H1 (cell line): ENCODE measurements around the gene DYNLRB2. TPM values are rescaled to one million over a fixed set of nuclear protein-coding genes. Genes with fewer than 3 reads are reported as not detected.

Experiments used
- CTCF ChIA-PET: fragments of 300-600 bp; sonication (Branson Sonifier 250); formaldehyde crosslinking; loops from one replicate; lab custom pipeline; 2021; ENCODE audit not compliant: partially characterized antibody; lab: Charles Lee
- POLR2A ChIA-PET: fragments of 300-600 bp; sonication (Branson Sonifier 250); formaldehyde crosslinking; loops from one replicate; lab custom pipeline; 2021; ENCODE audit warnings: inconsistent platforms; ENCODE audit not compliant: partially characterized antibody; lab: Charles Lee
- DNase-seq, 2 experiments: peaks; one replicate each; pipeline versions ENCODE4 v3.0.0 to v3.0.0-alpha.2; 2010 to 2022; ENCODE audit warnings: low spot score in 2 of 2, low read depth in 1 of 2, mixed read lengths in 1 of 2
- FAIRE-seq: peaks from 2 replicates; lab custom pipeline; 2011; peaks lifted over from hg19 to GRCh38; lab: Jason Lieb, UNC
- H2AFZ ChIP-seq: 2 replicates; pipeline ENCODE4 v1.8.1; 2012; ENCODE audit warnings: low read length, inconsistent platforms
- H2AK5ac ChIP-seq: 2 replicates; pipeline ENCODE4 v1.6.1; 2013; ENCODE audit warnings: low read depth, low read length
- H2BK120ac ChIP-seq: replicated peaks from 2 replicates; pipeline ENCODE3; 2013; ENCODE audit warnings: low read depth, low read length, inconsistent platforms
- H2BK12ac ChIP-seq: 2 replicates; pipeline ENCODE4 v1.6.1; 2013; ENCODE audit warnings: low read depth, low read length
- H2BK15ac ChIP-seq: 2 replicates; pipeline ENCODE4 v1.6.1; 2013; ENCODE audit warnings: low read length
- H2BK20ac ChIP-seq: 2 replicates; pipeline ENCODE4 v1.6.1; 2013; ENCODE audit warnings: low read length
- H2BK5ac ChIP-seq: 2 replicates; pipeline ENCODE4 v1.6.1; 2013; ENCODE audit warnings: low read depth, low read length
- H3K14ac ChIP-seq: 2 replicates; pipeline ENCODE4 v1.6.1; 2013; ENCODE audit warnings: inconsistent platforms; ENCODE audit not compliant: insufficient read length
- H3K18ac ChIP-seq: 2 replicates; pipeline ENCODE4 v1.6.1; 2013; ENCODE audit warnings: low read length; ENCODE audit errors: extremely low read depth
- H3K23ac ChIP-seq: 2 replicates; pipeline ENCODE4 v1.6.1; 2013; ENCODE audit warnings: inconsistent platforms; ENCODE audit not compliant: insufficient read length
- H3K23me2 ChIP-seq: 2 replicates; pipeline ENCODE4 v1.6.1; 2013; ENCODE audit warnings: low read depth, low read length
- H3K27ac ChIP-seq: 2 replicates; pipeline ENCODE4 v1.6.1; 2011; ENCODE audit warnings: low read depth, low read length, inconsistent platforms
- H3K27me3 ChIP-seq, 4 experiments: replicated peaks in 1 of 4; 1 replicate in 1 of 4; 2 replicates in 3 of 4; pipeline versions ENCODE4 v1.6.1 to v1.8.1; 2011 to 2013; ENCODE audit warnings: low read length in 3 of 4, mild to moderate bottlenecking in 3 of 4, inconsistent platforms in 2 of 4, mixed read lengths in 2 of 4, moderate library complexity in 1 of 4; ENCODE audit not compliant: control insufficient read depth in 3 of 4, insufficient read depth in 3 of 4; ENCODE audit errors: extremely low read depth in 1 of 4
- H3K36me3 ChIP-seq, 4 experiments: 2 replicates each; pipeline versions ENCODE4 v1.6.1 to v1.8.1; 2011 to 2013; ENCODE audit warnings: mild to moderate bottlenecking in 4 of 4, low read length in 3 of 4, moderate library complexity in 2 of 4, control low read depth in 1 of 4, inconsistent platforms in 1 of 4; ENCODE audit not compliant: insufficient read depth in 4 of 4, control insufficient read depth in 2 of 4
- H3K4ac ChIP-seq: replicated peaks from 2 replicates; pipeline ENCODE3; 2013; ENCODE audit warnings: low read length, low read depth, mixed read lengths, inconsistent platforms; ENCODE audit not compliant: insufficient read length
- H3K4me1 ChIP-seq, 4 experiments: replicated peaks in 1 of 4; 1 replicate in 1 of 4; 2 replicates in 3 of 4; pipeline versions ENCODE4 v1.6.1 to v1.8.1; 2011 to 2013; ENCODE audit warnings: low read length in 3 of 4, inconsistent platforms in 2 of 4, mixed read lengths in 1 of 4; ENCODE audit not compliant: insufficient read depth in 4 of 4, control insufficient read depth in 3 of 4
- H3K4me2 ChIP-seq, 2 experiments: 2 replicates each; pipeline versions ENCODE4 v1.6.1 to v1.8.1; 2011 to 2013; ENCODE audit warnings: low read depth in 2 of 2, low read length in 2 of 2, control low read depth in 1 of 2, inconsistent platforms in 1 of 2, mild to moderate bottlenecking in 1 of 2; ENCODE audit not compliant: insufficient read depth in 1 of 2
- H3K4me3 ChIP-seq, 4 experiments: fragments of 200-600, 300-600 bp in 1 of 4; sonication (generic), shearing (Covaris generic), sonication (Bioruptor Twin) in 1 of 4; 2 replicates each; pipeline versions ENCODE4 v1.5.1 to v1.8.1; 2011 to 2016; ENCODE audit warnings: low read length in 4 of 4, low read depth in 3 of 4, control low read depth in 2 of 4, inconsistent platforms in 2 of 4, mild to moderate bottlenecking in 2 of 4, mixed read lengths in 1 of 4, moderate library complexity in 1 of 4; ENCODE audit not compliant: insufficient read depth in 2 of 4; ENCODE audit errors: extremely low read depth in 1 of 4
- H3K56ac ChIP-seq: replicated peaks from 2 replicates; pipeline ENCODE3; 2013; ENCODE audit warnings: low read depth, mild to moderate bottlenecking, mixed read lengths, low read length, inconsistent platforms; ENCODE audit not compliant: insufficient read length
- H3K79me1 ChIP-seq: 2 replicates; pipeline ENCODE4 v1.6.1; 2013; ENCODE audit warnings: low read depth, low read length, control low read depth
- H3K79me2 ChIP-seq, 2 experiments: 2 replicates each; pipeline versions ENCODE4 v1.6.1 to v1.8.1; 2012 to 2013; ENCODE audit warnings: low read length in 2 of 2, mild to moderate bottlenecking in 2 of 2, inconsistent platforms in 1 of 2; ENCODE audit not compliant: insufficient read depth in 2 of 2, control insufficient read depth in 1 of 2
- H3K9ac ChIP-seq, 4 experiments: replicated peaks in 1 of 4; 1 replicate in 1 of 4; 2 replicates in 3 of 4; pipeline versions ENCODE4 v1.6.1 to v1.8.1; 2011 to 2013; ENCODE audit warnings: low read depth in 3 of 4, low read length in 3 of 4, control low read depth in 2 of 4, mild to moderate bottlenecking in 2 of 4, moderate library complexity in 2 of 4, inconsistent platforms in 1 of 4; ENCODE audit errors: extremely low read depth in 1 of 4
- H3K9me3 ChIP-seq, 2 experiments: 2 replicates each; pipeline versions ENCODE4 v1.6.1 to v1.8.1; 2012 to 2013; ENCODE audit warnings: mild to moderate bottlenecking in 2 of 2, moderate library complexity in 2 of 2, control low read depth in 1 of 2, inconsistent platforms in 1 of 2, low read depth in 1 of 2, low read length in 1 of 2, mixed read lengths in 1 of 2; ENCODE audit not compliant: insufficient read depth in 2 of 2
- H4K20me1 ChIP-seq, 2 experiments: replicated peaks in 1 of 2; 2 replicates each; pipeline versions ENCODE3 to v1.8.1; 2011 to 2013; ENCODE audit warnings: inconsistent platforms in 2 of 2, low read length in 2 of 2, mild to moderate bottlenecking in 1 of 2; ENCODE audit not compliant: insufficient read depth in 2 of 2, control insufficient read depth in 1 of 2
- H4K5ac ChIP-seq: 2 replicates; pipeline ENCODE4 v1.6.1; 2013; ENCODE audit warnings: low read length, low read depth, mixed read lengths, inconsistent platforms; ENCODE audit not compliant: insufficient read length
- H4K8ac ChIP-seq: 2 replicates; pipeline ENCODE4 v1.8.0; 2013; ENCODE audit warnings: mild to moderate bottlenecking, moderate library complexity, low read length, inconsistent platforms; ENCODE audit not compliant: insufficient read depth; ENCODE audit errors: extremely low read depth
- H4K91ac ChIP-seq: replicated peaks from 2 replicates; pipeline ENCODE3; 2013; ENCODE audit warnings: low read length, mixed read lengths, inconsistent platforms; ENCODE audit not compliant: insufficient read length
- CTCF ChIP-seq, 3 experiments: IDR thresholded peaks; 1 replicate in 2 of 3; 2 replicates in 1 of 3; pipeline versions ENCODE4 v1.5.1 to v1.6.1; 2011; ENCODE audit warnings: low read length in 3 of 3, mild to moderate bottlenecking in 3 of 3, inconsistent platforms in 2 of 3, low read depth in 1 of 3, moderate library complexity in 1 of 3; ENCODE audit not compliant: insufficient read depth in 1 of 3; ENCODE audit errors: control extremely low read depth in 1 of 3
- NANOG ChIP-seq: IDR thresholded peaks from 2 replicates; pipeline ENCODE4 v1.6.1; 2011; ENCODE audit warnings: low read length, low read depth, mild to moderate bottlenecking, inconsistent platforms; ENCODE audit not compliant: insufficient read depth, poor library complexity, severe bottlenecking
- TAF1 ChIP-seq: IDR thresholded peaks from 2 replicates; pipeline ENCODE4 v1.6.1; 2011; ENCODE audit warnings: mild to moderate bottlenecking, low read depth, low read length
- WGBS, 2 experiments: shearing (Covaris generic) in 1 of 2; methylation state at CpG; one replicate each; pipeline versions ENCODE4 v1.1.6 to v1.1.7; 2013 to 2015; ENCODE audit warnings: low lambda C conversion rate in 2 of 2, mixed read lengths in 2 of 2, inconsistent platforms in 1 of 2, low coverage in 1 of 2, missing lambda C conversion rate in 1 of 2; ENCODE audit not compliant: insufficient replicate concordance in 2 of 2, insufficient coverage in 1 of 2, insufficient read length in 1 of 2; ENCODE audit errors: extremely low coverage in 1 of 2, missing lambda C conversion rate in 1 of 2; 5-methylcytosine and 5-hydroxymethylcytosine counted together
- polyA plus RNA-seq, 7 experiments: library from polyadenylated mRNA; depleted of rRNA in 3 of 7; stranded (reverse) in 5 of 7; unstranded in 2 of 7; fragments of >200 nt in 5 of 7; fragments of 200-250 nt in 2 of 7; gene quantifications; 1 replicate in 5 of 7; 2 replicates in 1 of 7; 4 replicates in 1 of 7; pipeline versions ENCODE4 v1.2.1 to v1.2.3, GENCODE V29; 2011 to 2013; ENCODE audit warnings: missing spikeins in 2 of 7, mixed read lengths in 2 of 7
- total RNA-seq: library from RNA; stranded (reverse); fragmentation: NEBNext Ultra II Directional; extraction: Animal tissue kit (Norgen Biotek cat#: 25700); gene quantifications from 2 replicates; pipeline ENCODE4 v1.2.1, GENCODE V29; 2021

The DYNLRB2 gene
- total and polyA plus RNA-seq, 2 of the 8 experiments (the other 6 are each of a cell fraction or from before 2014, with no cell fraction given): not detected

DNA sequence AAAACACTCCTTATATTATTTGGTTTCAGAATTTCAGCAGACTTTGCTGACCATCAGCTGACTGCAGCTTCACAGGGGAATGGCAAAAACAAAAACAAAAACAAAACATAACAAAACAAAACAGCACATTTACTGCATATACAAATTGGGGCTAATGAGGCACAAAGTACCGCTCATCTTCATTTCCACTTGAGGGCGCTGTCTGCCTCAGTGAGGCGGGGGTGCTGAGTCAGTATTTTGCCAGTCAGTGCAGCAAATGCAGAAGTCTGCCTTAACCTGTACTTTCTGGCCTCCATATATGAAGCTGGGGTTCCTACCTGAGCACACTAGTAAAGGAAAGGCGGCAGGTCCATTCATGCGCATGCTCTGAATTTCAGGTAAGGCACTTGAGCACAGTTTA, 13.5 kb upstream of the DYNLRB2 start:
- ChIA-PET CTCF (interaction anchor here (0.5 to 3.2 kb wide), 48 partner anchors 10 to 1712 kb away, joined by 3 to 15 read pairs (median 4); no protein-coding TSS in a partner anchor), POLR2A (no interaction called here)
- Histone ChIP-seq H4K5ac (no peak overlapping the region), H3K79me1 (no peaks in the 10 kb centered on the region), H2BK15ac (no peak overlapping the region), H2BK20ac (no peak overlapping the region), H3K4me3 (no peak overlapping the region), H3K27me3 (no peaks in the 10 kb centered on the region), H3K4ac (no peak overlapping the region), H2BK120ac (no peak overlapping the region), H4K20me1 (no peaks in the 10 kb centered on the region), H2AK5ac (no peak overlapping the region), H3K36me3 (no peaks in the 10 kb centered on the region), H4K8ac (no peak overlapping the region), H3K9me3 (no peaks in the 10 kb centered on the region), H3K27ac (no peak overlapping the region), H3K79me2 (no peaks in the 10 kb centered on the region), H3K9ac (no peak overlapping the region), H3K23ac (no peak overlapping the region), H3K14ac (no peak overlapping the region), H3K4me2 (no peak overlapping the region), H2BK12ac (no peak overlapping the region), H3K18ac (no peak overlapping the region), H4K91ac (no peak overlapping the region), H3K56ac (no peak overlapping the region), H2BK5ac (no peak overlapping the region), H3K4me1 (no peaks in the 10 kb centered on the region), H3K23me2 (no peaks in the 10 kb centered on the region), H2AFZ (peak overlapping the region; percentile 57; the same call in 1 of the 2 replicates)
- FAIRE-seq: peak; percentile 19
- DNase-seq: peak in 1 of 2 experiments; percentile 66
- WGBS, 2 experiments: 25% methylated on average over 5 of the region's 5 CpGs; no CpG with 5 or more reads in 1 of the 2 experiments
- TF ChIP-seq CTCF (IDR thresholded peaks at IDR 0.05; ENCODE audit: control extremely low read depth in 1 of 3, insufficient read depth in 1 of 3, low read depth in 1 of 3, low read length in 3 of 3) (peak; percentile 80 to 91 (median 90)), TAF1 (no peak), NANOG (peak; percentile 34)
